GM12874 (cell line): ENCODE measurements around the gene ARFGAP3.

Experiments used
- TF ChIP-seq, protein P1 (sequence below): IDR thresholded peaks from 2 replicates; pipeline ENCODE4 v1.5.1; 2011; ENCODE audit warnings: low read depth, mild to moderate bottlenecking, control low read depth, low read length, moderate library complexity; ENCODE audit not compliant: insufficient read depth

ARFGAP3 gene

DNA sequence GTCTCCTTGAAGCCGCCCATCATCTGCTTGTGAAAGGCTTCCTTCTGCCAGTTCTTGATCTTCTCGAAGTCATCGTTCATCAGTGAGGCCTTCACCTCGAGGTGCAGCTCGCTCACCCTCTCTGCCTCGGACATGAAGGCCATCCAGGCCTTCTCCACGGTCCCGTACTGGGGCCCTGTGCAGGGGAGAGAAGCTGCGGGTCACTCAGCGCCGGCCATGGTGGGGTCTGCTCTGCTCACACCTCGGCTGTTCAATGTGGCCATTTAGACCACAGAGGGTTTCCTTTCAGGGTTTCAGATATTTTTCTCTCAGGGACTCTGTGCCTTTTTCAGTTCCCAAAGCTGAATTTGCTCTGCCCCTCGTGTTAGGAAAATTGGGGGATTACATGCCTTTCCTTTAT, 33.9 kb upstream of the ARFGAP3 start:
- TF ChIP-seq, protein P1, sequence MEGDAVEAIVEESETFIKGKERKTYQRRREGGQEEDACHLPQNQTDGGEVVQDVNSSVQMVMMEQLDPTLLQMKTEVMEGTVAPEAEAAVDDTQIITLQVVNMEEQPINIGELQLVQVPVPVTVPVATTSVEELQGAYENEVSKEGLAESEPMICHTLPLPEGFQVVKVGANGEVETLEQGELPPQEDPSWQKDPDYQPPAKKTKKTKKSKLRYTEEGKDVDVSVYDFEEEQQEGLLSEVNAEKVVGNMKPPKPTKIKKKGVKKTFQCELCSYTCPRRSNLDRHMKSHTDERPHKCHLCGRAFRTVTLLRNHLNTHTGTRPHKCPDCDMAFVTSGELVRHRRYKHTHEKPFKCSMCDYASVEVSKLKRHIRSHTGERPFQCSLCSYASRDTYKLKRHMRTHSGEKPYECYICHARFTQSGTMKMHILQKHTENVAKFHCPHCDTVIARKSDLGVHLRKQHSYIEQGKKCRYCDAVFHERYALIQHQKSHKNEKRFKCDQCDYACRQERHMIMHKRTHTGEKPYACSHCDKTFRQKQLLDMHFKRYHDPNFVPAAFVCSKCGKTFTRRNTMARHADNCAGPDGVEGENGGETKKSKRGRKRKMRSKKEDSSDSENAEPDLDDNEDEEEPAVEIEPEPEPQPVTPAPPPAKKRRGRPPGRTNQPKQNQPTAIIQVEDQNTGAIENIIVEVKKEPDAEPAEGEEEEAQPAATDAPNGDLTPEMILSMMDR = no peak

DNA sequence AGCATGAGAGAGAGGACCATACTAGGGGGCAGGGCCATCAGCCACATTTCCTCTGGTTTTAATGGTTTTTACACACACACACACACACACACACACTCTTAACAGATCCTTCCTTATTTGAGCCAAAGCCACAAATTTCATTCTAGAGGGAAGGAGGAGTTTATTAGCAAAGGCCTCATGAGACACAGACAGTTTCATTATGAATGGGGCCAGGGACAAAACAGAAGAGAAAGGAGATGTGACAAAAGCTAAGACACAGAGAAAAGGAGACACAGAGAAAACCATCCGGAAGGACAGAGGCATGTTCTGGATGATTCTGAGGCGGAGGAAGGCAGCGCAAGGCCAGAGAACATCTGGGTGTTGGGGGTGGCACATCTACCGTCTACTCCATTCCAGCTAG, 32.2 kb upstream of the ARFGAP3 start:
- TF ChIP-seq, protein P1 = no peak

DNA sequence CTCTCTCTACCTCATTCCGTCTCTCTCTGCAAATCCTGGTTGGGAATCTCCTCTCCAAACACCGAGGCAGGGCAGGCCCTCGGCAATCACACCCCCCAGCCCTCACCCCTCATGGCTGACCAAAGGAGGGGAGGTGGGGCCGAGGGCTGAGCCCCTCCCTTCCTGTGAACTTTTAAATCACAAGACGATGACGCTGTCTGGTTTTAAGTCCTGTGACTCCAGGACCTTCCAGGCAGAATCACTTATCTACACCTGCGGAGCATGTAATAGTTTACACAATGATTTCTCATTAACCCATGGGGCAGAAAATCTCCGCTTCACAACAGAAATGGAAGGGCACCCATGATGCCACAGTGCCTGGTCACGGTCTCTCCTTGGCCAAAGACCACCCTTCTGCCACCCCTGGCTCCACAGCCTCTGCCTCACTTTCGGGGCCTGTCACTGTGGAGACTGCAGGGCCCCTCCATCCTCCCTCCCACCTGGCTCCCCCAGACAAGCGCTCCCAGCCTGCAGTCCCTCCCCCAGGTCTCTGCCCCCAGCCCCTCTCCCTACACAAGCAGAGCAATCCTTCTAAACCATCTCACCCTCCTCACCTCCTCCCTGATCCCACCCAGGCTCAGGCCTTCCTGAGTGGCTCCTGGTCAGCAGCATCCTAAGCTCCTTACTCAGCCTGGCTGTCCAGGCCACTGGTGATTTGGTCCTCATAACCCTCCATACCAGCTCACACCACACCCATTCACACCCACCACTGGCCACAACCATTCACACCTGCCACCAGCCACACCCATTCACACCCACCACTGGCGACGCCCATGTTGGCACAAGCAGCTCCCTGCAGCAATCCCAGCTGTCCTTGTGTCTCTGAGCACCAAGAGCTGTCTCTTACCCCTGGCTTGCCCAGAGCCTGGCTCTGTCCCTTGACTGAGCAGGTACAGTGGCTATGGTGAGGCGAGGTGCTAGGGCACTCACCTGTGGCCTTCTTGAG, 30.7 kb upstream of the ARFGAP3 start:
- TF ChIP-seq, protein P1 = no peak

DNA sequence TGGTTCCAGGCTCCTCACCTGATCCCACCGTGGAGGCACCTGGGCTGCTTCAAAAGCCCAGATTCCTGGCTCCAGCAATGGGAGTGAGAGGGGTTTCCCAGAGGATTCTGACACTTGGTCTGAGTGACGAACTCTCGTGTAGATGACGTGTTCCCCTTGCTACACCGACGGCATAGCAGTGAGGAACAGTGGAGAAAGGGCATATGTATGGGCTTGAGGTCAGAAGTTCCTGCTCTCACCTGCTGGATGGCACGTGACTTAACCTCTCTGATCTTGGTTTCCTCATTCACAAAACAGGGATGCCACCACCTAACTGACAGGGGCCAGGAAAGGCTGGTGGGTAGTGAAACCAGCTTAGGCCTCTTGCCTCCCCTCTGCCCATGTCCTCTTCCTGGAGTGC, 30.0 kb upstream of the ARFGAP3 start:
- TF ChIP-seq, protein P1 = no peak

DNA sequence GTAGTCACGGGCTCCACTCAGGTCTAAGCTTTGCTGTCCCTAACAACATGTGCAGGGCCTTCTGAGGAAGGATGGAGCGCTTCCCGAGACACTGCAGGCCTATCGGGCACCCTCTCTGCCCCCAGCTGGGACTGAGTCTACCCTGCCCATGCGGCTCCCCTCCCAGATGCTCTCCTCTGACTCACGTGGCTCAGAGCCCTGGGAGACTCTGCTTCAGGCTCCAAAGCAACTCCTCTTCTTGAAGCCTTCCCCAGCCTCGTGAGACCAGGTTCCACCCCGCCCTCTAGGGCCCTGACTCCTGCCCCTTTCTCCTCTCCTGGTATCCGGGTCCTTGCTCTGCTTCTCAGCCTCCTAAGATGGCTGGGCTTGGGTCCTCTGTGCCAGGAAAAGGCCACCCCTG, 28.4 kb upstream of the ARFGAP3 start:
- TF ChIP-seq, protein P1 = no peak

DNA sequence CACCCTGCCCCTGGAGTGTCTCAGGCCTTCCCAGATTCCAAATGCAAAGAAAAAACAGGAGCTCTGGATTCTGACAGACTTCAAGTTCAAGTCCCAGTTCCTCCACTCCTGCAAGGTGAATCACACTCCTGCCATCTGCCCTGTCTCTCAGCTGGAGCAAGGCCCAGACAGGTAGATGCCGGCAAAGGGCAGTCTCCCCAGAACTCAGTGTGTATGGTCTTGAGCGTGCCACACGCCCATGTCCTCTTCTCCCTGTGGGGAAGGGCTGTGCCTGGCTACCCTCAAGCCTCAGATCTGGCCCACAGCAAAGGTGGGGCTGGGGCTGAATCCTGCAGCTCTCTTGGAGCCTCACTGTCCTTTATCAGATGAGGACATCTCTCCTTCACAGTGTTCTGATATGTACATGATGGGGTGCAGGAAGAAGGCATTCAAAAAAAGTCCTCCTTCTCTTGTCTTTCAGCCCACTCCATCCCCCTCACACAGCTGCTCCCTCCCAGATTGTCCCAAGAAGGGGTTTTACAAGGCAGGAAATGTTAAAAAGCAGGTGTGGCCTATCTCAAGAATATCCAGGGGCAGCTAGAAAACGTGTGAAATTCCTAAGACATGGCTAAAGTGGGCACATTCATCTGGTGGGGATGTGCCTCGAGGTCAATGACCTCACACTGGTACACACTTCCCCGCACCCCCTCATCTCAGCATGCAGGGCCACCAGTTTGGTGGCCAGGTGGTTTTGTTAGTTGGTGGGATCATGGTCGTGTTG, 27.7 kb upstream of the ARFGAP3 start:
- TF ChIP-seq, protein P1 = no peak

DNA sequence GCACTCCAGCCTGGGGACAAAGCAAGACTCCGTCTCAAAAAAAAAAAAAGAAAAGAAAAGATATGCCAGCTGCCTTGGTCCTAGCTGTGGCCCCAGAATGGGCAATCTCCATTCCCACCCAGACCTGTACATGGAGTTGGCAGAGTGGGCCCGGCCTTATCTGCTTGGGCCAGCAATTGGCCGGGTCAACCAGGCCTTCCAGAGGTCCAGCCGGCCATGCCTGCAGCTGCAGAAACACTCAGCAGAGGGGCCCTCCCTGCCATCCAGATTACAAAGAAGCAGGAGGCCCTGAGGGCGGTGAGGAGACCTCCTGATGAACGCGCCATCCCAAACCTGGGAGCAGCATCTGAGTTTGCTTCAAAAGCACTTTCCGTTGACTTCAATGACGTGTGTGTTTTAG, 26.9 kb upstream of the ARFGAP3 start:
- TF ChIP-seq, protein P1 = no peak
